HG02970 (cell line): ENCODE measurements around the gene SULT1A2.
"Not testable (repeated sequence)": the region's sequence is repeated elsewhere in the genome, so short reads cannot be mapped to it uniquely, and the experiment has no call there.

ENCODE experiments used
- ATAC-seq: cut with Tn5 transposase; IDR thresholded peaks from one replicate; pipeline ENCODE4 v1.9.1; 2021; ENCODE audit warnings: mild to moderate bottlenecking, moderate library complexity, moderate number of reproducible peaks; ENCODE audit not compliant: unreplicated experiment, low FRiP score

Gene SULT1A2

DNA sequence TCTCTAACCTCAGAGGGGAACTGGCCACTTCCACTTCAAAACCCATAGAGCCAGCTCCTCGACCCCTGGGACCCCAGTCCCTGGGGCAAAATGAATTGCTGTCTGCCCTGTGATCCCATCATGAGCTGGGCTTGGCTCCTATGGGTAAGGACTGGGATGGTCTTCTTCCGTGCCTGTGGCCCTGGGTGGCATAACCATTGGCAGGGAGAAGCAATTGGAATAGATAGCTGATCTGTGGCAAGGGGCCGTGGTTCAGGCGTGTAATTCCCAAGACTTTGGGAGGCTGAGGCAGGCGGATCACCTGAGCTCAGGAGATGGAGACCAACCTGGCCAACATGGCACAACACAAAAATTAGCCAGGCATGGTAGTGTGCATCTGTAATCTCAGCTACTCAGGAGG lies 4.3 kb downstream of the SULT1A2 start:
- no peak for ATAC-seq

DNA sequence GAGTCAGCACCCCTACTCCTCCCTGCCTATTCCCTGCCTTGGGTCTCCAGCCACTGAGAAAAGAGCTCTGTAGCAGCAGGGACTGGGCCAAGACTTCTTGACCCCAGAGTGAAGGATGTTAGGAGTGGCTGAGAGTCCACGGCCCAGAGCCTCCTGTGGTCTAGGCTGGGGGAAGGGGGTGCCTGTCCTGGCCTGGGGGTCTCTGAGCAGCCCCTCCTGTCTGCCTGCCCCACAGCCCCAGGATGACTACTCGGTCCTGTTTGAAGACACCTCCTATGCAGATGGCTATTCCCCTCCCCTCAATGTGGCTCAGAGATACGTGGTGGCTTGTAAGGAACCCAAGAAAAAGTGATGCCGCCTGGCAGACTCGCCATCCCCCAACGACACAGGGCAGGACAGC lies 5.5 kb downstream of the SULT1A2 start:
- ATAC-seq: no peak

DNA sequence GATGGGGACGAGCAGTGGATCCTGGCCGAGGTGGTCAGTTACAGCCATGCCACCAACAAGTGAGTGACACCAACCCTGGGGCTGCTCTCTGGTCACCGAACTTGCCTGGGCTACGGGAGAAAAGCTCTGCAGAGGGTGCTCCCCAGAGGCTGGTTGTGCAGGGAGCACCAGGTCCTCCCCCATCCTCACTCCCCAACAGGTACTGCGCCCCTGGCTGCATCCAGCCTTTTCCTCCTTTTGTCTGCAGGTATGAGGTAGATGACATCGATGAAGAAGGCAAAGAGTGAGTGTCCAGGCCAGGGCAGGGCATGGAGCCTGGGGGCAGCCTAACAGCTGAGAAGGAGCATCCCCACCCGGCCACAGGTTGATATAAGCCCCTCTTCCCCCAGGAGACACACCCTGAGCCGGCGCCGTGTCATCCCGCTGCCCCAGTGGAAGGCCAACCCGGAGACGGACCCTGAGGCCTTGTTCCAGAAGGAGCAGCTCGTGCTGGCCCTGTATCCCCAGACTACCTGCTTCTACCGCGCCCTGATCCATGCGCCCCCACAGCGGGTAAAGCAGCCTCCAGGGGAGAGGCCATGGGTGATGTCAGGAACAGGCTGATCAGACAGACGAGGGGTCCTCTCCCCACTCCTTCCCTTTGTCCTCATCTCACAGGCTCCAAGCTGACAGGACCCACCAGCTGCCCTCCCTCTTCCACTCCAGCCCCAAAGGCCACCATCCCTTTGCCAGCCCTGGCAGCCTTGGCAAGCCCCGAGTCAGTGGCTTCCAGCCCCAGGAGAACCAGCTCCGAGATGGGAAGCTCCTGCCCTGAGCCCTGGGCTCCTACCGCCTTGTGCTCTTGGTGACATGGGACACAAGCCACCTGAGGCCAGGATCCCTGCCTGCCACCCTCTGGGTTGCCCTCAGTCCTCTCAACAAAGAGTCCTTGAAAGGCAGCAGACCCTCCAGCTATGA lies 6.2 kb downstream of the SULT1A2 start:
- ATAC-seq: no peak

- ATAC-seq: no peak
These were observed 6.9 kb downstream of the SULT1A2 start for GRCh38 chr16:28589930-28590329.

- no peak for ATAC-seq
These were observed 7.8 kb downstream of the SULT1A2 start for GRCh38 chr16:28589069-28589468.

DNA sequence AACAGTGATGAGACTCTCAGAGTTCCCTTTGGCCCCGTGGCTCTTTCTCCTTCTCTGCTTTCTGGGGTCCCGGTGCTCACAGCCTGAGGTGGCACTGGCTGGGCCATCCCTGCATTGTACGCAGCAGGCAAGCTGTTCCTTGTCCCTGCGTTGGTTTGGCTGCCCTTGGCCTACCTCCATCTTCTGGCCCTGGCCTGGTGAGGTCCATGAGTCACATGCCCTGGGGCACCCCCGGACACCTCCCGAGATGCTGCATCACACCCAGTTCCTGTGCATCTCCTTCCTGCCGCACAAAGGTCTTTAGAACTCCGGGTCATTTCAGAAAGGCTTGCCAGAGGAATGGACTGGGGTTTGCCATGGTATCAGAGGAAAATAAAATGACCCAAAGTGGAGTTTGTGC lies 9.5 kb downstream of the SULT1A2 start:
- no peak for ATAC-seq

GRCh38 chr16:28586466-28586865 lies 10.4 kb downstream of the SULT1A2 start:
- ATAC-seq: no peak

- no peak for ATAC-seq
These were observed 11.2 kb downstream of the SULT1A2 start for GRCh38 chr16:28585674-28586073.

DNA sequence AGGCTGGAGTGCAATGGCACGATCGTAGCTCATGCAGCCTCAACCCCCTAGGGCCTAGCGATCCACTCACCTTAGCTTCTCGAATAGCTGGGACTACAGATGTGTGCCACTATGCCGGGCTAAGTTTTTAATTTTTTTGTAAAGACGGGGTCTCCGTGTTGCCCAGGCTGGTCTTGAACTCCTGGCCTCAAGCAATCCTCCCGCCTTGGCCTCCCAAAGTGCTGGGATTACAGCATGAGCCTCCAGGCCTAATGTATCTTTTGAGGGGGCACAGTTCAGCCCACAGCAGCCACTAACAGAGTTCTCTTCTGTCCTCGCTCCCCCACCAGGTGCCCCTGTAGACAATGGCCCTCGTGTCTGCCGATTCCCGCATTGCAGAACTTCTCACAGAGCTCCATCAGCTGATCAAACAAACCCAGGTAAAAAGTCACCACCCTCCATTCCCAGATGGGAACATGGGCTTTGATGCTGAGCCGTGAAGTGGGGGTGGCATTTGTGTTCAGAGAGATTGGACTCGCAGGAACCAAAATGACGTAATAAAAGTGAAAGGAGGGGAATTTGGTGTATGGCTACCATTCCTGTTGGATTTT lies 16.0 kb downstream of the SULT1A2 start:
- no peak for ATAC-seq

DNA sequence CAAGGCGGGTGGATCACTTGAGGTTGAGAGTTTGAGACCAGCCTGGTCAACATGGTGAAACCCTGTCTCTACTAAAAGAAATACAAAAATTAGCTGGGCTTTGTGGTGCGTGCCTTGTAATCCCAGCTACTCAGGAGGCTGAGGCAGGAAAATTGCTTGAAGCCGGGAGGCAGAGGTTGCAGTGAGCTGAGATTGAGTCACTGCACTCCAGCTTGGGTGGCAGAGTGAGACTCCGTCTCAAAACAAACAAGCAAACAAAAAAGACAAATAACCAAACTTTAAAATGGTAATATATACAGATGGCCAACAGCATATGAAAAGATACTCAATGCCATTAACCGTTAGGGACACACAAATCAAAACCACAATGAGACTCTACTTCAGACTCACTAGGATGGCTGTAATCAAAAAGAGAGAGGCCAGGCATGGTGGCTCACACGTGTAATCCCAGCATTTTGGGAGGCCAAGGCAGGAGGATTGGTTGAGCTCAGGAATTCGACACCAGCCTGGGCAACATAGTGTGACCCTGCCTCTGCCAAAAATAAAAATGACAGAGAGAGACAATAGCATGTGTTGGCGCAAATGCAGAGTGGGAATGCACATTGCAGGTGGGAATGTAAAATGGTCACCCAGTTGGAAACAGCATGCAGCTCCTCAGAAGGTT lies 21.3 kb downstream of the SULT1A2 start:
- ATAC-seq: no peak

- ATAC-seq: no peak
These were observed 21.9 kb downstream of the SULT1A2 start for GRCh38 chr16:28574925-28575324.

- ATAC-seq: no peak
These were observed 22.8 kb downstream of the SULT1A2 start for GRCh38 chr16:28573738-28574718.

DNA sequence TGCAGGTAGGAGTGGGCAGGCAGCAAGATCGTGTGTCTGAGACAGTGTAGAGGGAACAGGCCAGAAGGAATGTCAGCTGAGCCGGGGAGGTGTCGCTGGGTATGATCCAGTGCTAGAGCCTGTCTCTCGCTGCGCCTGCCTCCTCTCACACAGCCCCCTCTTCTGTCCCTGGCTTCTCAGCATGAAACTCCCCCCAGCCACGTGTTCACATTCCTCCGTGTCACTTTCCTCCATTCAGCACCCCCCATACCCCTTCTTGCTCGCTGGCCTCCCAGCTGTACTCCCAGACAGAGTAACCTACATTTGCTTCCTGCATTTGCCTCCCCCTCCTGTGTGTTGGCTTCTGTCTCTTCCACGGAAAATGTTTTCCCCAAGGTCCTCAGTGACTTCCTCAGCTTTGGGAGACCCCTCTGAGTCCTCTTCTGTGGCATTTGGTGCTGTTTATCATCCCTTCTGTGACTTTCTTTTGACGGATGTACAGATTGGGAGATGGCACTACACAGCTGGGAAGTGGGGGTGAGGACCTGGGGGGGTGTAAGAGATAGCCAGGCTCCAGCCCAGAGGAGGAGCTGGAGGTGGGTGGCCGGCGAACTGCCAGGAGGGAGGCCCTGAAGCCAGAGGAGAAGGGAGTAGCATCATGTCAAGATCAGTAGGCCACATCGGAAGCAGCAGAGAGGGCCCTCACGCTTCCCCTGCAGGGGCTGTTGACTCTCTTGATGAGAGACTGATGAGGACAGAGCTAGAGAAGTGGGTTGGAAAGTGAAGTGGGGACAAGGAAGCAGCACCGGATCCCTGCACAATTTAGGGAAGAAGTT lies 23.9 kb downstream of the SULT1A2 start:
- no peak for ATAC-seq

DNA sequence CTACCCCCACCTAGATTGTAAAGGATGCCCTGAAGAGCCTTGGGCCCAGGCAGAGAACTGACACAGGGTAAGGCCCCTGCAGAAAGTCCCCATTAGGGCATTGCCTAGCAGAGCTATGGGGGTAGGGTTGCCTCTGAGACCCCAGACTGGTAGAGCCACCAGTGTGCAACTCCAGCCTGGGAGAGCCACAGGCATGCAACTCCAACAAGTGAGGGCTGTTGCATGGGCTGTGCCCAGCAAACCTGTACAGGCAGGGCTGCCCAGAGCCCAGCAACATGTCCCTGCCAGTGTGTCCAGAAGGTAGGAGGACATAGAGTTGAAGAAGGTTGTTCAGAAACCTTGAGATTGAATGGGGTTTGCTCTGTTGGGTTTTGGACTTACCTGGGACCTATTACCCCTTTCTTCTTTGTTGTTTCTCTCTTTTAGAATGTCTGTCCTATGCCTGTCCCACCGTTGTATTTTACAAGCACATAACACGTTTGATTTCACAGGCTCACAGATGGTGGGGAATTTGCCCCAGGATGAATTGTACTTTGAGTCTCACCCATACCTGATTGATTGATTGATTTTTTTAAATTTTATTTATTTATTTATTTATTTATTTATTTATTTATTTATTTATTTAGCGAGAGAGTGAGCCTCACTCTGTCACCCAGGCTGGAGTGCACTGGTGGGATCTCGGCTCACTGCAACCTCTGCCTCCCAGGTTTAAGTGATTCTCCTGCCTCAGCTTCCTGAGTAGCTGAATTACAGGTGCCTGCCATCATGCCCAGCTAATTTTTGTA lies 26.7 kb downstream of the SULT1A2 start:
- no peak for ATAC-seq

- no peak for ATAC-seq
These were observed 27.8 kb downstream of the SULT1A2 start for GRCh38 chr16:28569021-28569420.

- ATAC-seq: no peak
These were observed 29.6 kb downstream of the SULT1A2 start for GRCh38 chr16:28567292-28567691.

DNA sequence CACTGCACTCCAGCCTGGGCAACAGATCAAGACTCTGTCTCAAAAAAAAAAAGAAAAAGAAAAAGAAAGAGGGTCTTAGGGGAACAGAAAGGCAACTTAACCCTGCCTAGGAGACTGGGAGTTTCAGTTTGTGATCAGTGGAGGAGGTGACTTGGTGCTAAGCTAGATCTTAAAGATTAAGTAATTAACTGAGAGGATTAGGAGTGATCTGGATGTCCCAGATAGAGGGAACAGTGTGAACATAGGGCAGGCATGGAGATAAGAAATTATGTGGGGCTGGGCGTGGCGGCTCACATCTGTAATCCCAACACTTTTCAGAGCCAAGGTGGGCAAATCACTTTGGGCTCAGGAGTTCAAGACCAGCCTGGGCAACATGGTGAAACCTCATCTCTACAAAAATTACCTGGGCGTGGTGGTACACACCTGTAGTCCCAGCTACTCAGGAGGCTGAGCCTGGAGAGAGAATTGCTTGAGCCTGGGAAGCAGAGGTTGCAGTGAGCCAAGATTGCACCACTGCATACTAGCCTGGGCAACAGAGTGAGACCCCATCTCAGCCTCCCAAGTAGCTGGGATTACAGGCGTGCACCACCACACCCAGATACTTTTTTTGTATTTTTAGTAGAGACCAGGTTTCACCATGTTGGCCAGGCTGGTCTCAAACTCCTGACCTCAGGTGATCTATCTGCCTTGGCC lies 30.5 kb downstream of the SULT1A2 start:
- ATAC-seq: not testable (repeated sequence)

DNA sequence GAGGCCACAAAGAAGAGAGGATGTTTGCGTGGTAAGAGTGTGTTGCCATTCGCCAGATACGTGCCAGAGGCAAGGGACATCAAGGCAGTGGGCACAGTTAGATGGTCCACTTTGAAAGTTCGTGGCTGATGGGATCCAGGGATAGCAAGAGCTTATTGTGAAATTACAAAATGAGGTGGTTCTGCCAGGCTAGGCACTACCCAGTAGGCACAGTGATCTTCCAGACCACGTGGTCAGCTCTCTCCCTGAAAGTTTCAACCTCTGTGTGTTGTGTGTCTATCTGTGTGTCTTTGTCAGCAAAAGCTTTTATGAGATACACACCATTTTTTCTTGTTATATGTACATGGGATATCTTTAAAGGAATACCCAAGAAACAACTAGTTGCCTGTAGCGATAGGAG lies 33.6 kb downstream of the SULT1A2 start:
- no peak for ATAC-seq
